ENCODE data around the gene NACC2.

The NACC2 gene

DNA sequence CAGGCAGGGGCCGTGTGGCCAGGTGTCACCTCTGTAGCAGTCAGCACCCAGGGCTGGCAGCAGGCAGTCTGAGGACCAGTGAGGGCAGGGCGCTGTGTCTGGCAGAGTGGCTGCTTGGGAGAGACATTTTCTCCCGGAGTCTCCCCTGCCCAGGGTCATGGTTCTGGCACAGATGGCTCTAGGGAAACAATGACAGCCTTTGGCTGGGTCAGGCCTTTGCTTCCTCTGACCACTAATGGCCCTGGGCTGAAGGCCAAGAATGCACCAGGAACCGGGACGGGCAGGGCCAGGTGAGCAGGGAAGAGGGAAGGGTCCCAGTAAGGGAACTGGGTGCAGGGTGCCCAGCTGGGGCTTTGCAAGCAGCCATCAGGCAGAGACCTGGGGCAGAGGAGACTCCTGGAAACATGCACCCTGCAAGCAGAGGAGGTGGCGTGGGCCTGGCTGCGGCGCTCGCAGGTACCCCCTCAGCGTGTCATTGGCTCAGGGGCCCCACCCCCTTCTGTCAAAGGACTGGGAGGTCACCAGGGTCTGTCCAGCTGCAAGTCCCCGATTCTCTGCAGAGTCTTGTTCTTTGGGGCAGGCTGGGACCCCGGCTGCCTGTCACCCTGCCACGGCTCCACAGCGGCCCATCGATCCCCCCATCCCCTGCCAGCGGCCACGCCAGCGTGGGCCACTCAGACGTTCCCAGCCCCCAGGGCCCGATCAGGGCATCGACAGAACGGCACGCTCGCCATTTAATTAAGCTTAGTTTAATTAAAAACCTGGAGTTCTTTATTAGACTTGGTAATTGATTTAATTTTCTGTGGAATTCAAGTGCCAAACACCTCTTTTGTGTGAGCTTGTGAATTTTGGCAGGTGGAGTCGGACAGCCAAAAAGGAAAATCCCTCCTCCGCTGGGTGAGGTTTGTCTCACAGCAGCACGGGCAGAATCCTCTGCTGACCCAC is 42.5 kb upstream of the NACC2 start:
- Histone ChIP-seq H3K9ac (ENCODE audit: low read depth in 1 of 2, low read length in 2 of 2) (no peak overlapping the region), H3K9me3 (ENCODE audit: control insufficient read depth in 2 of 2, low read length in 2 of 2) (no peaks in the 10 kb centered on the region), H3K27me3 (ENCODE audit: control insufficient read depth in 2 of 2, insufficient read depth in 2 of 2, low read length in 2 of 2) (peaks cover 12 to 23% of the 10 kb centered on the region in 2 donors), H3K4me3 (ENCODE audit: low read length in 2 of 2) (no peak overlapping the region), H3K36me3 (ENCODE audit: control insufficient read depth in 2 of 2, insufficient read depth in 2 of 2, low read length in 2 of 2) (no peaks in the 10 kb centered on the region), H3K4me1 (ENCODE audit: control insufficient read depth in 2 of 2, insufficient read depth in 2 of 2, low read length in 2 of 2) (peaks cover 0 to 5% of the 10 kb centered on the region in 2 donors), H3K27ac (ENCODE audit: low read depth in 2 of 2, low read length in 2 of 2) (no peak overlapping the region)

DNA sequence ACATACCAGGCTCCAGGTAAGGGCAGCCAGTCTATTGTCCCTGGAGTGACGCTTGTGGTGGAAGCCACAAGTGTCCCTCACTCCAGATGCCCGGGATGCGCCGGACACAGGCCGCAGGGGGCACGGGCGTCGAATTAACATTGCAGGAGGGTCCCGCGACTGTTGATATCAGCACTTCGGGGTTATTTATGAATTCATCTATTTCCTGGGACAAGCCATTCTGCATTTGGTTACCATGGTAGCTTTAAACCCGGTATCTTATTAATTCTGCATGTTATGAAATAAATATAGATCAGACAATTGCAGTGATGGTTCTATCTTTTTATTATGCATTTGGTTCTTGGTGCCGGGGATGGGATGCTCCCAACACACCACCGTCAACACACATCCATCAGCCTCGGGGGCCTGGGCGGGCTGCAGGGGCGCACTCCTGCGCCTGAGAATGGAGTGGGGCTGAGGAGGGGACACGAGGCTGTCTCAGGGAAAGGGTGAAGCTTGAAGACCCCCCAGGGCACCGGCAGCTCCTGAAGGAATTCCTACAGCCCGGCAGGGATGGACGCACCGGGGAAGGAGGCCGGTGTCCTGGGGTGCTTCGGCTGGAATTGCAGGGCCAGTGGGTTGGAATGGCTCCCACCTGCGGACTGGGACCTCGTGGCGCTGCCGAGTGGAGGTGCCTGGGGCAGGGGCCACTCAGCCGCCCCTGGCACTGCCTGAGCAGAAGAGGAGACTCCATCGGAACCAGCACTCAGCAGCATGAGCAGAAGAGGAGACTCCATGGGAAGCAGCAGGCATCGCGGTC is 41.2 kb upstream of the NACC2 start:
- H3K4me1 ChIP-seq (ENCODE audit: control insufficient read depth in 2 of 2, insufficient read depth in 2 of 2, low read length in 2 of 2) = peaks cover 0 to 6% of the 10 kb centered on the region in 2 donors
- no peak overlapping the region for H3K27ac ChIP-seq (ENCODE audit: low read depth in 2 of 2, low read length in 2 of 2)
- H3K36me3 ChIP-seq (ENCODE audit: control insufficient read depth in 2 of 2, insufficient read depth in 2 of 2, low read length in 2 of 2) = no peaks in the 10 kb centered on the region
- no peaks in the 10 kb centered on the region for H3K9me3 ChIP-seq (ENCODE audit: control insufficient read depth in 2 of 2, low read length in 2 of 2)
- no peak overlapping the region for H3K9ac ChIP-seq (ENCODE audit: low read depth in 1 of 2, low read length in 2 of 2)
- peaks cover 23 to 35% of the 10 kb centered on the region in 2 donors for H3K27me3 ChIP-seq (ENCODE audit: control insufficient read depth in 2 of 2, insufficient read depth in 2 of 2, low read length in 2 of 2)
- no peak overlapping the region for H3K4me3 ChIP-seq (ENCODE audit: low read length in 2 of 2)

DNA sequence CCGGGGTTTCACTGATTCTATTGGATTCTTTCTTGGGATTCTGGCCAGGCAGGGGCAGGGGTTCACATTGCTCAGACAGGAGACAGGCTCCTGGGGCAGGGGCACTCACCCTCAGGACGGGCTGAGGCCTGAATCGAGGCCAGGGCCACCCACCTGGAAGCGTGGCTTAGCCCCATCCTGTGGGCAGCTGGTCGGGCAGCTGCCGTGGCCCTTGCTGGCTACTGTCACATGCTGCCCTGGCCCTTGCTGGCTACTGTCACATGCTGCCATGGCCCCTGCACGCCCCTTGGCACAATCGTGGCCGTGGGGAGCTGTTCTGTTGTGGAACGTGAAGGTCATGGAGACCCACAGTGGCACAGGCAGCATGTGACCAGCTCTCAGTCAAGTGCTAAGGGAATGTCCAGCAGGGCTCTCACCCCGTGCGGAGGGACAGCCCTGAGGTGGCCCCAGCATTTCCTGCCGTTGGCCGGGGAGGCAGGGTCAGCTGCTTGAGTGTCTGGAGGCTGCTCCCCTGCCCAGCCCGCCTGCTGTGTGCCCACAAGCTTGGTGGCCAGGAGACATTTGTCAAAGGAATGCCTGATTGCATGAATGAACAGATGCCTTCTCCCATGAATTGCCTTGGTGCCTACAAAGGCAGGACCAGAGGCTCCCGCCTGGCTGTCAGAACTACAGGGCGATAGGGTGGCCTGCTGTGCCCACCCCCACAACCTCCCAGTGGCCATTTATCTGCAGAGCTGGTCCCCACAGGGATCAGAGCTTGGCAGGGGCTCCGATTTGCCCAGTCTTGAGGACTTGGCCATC is 40.4 kb upstream of the NACC2 start:
- Histone ChIP-seq H3K27ac (ENCODE audit: low read depth in 2 of 2, low read length in 2 of 2) (no peak overlapping the region), H3K4me3 (ENCODE audit: low read length in 2 of 2) (no peak overlapping the region), H3K9me3 (ENCODE audit: control insufficient read depth in 2 of 2, low read length in 2 of 2) (no peaks in the 10 kb centered on the region), H3K27me3 (ENCODE audit: control insufficient read depth in 2 of 2, insufficient read depth in 2 of 2, low read length in 2 of 2) (peaks cover 23 to 38% of the 10 kb centered on the region in 2 donors), H3K9ac (ENCODE audit: low read depth in 1 of 2, low read length in 2 of 2) (no peak overlapping the region), H3K4me1 (ENCODE audit: control insufficient read depth in 2 of 2, insufficient read depth in 2 of 2, low read length in 2 of 2) (peaks cover 0 to 12% of the 10 kb centered on the region in 2 donors), H3K36me3 (ENCODE audit: control insufficient read depth in 2 of 2, insufficient read depth in 2 of 2, low read length in 2 of 2) (no peaks in the 10 kb centered on the region)

DNA sequence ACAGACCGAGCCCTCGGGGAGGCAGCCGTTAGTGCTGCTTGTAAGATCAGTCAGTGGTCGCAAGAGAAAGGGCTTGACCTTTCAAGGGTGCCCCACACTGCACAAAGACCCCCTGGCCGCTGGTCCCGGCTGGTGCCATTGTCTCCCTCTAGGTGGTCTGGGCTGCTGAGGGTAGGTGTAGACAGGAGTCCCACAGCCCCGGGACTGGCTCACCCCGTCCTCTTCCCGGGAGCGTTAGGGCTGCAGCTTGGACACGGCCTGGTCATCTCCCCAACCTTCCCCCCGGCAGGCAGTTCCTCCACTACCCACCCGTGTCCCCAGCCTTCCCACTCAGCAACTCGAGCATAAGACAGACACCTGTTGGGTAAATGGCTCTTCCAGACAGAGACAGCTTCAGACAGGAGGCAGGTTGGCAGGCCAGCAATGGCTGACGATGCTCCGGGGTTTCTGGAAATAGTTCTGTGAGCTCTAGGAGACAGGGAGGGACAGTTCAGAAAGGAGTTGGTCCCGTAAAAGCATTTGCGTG is 38.9 kb upstream of the NACC2 start:
- H3K4me3 ChIP-seq (ENCODE audit: low read length in 2 of 2) = no peak overlapping the region

DNA sequence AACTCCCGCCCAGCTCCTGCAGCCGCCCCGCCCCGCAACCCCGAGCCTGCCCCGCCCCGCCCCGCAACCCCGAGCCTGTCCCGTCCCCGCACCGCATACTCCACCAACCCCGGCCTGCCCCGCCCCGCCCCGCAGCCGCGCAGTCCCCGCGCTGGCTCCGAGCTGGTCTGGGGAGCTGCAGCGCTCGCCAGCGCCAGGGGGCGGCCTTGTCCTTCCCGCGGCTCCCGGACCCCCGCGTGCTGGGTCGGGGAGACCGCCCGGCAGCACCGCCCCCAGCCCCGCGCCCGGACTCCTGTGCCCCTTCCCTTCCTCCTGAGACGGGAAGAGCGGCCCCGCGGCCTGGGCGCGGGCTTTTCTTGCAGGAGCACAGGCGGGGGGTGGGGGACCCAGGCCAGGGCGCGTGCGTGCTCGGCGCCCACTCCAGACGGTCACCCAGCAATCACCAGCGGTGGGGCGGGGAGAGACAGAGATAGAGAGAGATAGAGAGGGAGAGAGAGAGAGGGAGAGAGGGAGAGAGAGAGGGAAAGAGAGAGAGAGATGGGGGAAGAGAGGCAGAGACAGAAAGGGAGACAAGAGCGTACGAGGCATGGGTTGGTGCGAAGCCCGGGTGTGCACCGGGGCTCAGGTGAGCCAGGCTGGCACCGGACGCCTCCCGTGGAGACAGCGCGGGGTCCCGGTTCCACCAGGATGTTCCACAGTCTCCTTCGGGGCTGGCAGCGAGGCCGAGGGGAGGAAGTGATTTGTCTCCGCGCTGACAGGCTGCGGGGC is 38.3 kb upstream of the NACC2 start:
- Histone ChIP-seq H3K4me3 (ENCODE audit: low read length in 2 of 2) (peak overlapping the region in 1 of 2 donors; percentile 35), H3K36me3 (ENCODE audit: control insufficient read depth in 2 of 2, insufficient read depth in 2 of 2, low read length in 2 of 2) (no peaks in the 10 kb centered on the region), H3K27me3 (ENCODE audit: control insufficient read depth in 2 of 2, insufficient read depth in 2 of 2, low read length in 2 of 2) (peaks cover 27 to 42% of the 10 kb centered on the region in 2 donors), H3K9me3 (ENCODE audit: control insufficient read depth in 2 of 2, low read length in 2 of 2) (no peaks in the 10 kb centered on the region), H3K4me1 (ENCODE audit: control insufficient read depth in 2 of 2, insufficient read depth in 2 of 2, low read length in 2 of 2) (peaks cover 0 to 16% of the 10 kb centered on the region in 2 donors), H3K9ac (ENCODE audit: low read depth in 1 of 2, low read length in 2 of 2) (no peak overlapping the region), H3K27ac (ENCODE audit: low read depth in 2 of 2, low read length in 2 of 2) (no peak overlapping the region)

More for the DNA sequence above, 38.9 kb upstream of the NACC2 start:
- Histone ChIP-seq H3K27me3 (ENCODE audit: control insufficient read depth in 2 of 2, insufficient read depth in 2 of 2, low read length in 2 of 2) (peaks cover 27 to 42% of the 10 kb centered on the region in 2 donors), H3K27ac (ENCODE audit: low read depth in 2 of 2, low read length in 2 of 2) (no peak overlapping the region), H3K9me3 (ENCODE audit: control insufficient read depth in 2 of 2, low read length in 2 of 2) (no peaks in the 10 kb centered on the region), H3K9ac (ENCODE audit: low read depth in 1 of 2, low read length in 2 of 2) (no peak overlapping the region), H3K36me3 (ENCODE audit: control insufficient read depth in 2 of 2, insufficient read depth in 2 of 2, low read length in 2 of 2) (no peaks in the 10 kb centered on the region), H3K4me1 (ENCODE audit: control insufficient read depth in 2 of 2, insufficient read depth in 2 of 2, low read length in 2 of 2) (peaks cover 0 to 16% of the 10 kb centered on the region in 2 donors)

DNA sequence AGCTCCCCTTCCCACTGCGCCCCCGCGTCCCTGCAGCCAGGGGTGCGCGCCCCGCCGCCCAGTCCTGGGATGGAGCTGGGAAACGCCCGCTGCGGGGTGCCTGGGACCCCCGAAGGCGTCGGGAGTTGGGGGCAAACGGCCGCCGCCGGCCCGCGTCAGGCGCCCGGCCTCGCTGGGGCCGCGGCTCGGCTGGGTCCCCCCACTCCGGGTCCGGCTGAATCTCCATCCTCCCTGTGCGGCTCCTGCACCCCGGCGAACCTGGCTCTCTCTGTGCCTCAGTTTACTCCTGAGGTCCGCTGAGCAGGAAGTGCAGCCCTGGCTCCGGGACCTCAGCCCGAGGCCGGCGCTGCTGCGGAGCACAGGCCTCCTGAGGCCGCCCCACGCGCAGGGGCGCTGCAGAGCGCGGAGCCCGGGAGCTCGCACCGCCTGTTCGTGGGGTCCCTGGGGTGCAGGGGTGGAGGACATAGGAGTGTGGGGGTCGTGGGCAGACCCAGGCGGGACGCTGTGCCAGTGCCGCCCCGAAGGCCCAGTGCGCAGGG is 37.5 kb upstream of the NACC2 start:
- Histone ChIP-seq H3K27ac (ENCODE audit: low read depth in 2 of 2, low read length in 2 of 2) (no peak overlapping the region), H3K9ac (ENCODE audit: low read depth in 1 of 2, low read length in 2 of 2) (no peak overlapping the region), H3K4me3 (ENCODE audit: low read length in 2 of 2) (no peak overlapping the region), H3K9me3 (ENCODE audit: control insufficient read depth in 2 of 2, low read length in 2 of 2) (no peaks in the 10 kb centered on the region), H3K4me1 (ENCODE audit: control insufficient read depth in 2 of 2, insufficient read depth in 2 of 2, low read length in 2 of 2) (peaks cover 0 to 16% of the 10 kb centered on the region in 2 donors), H3K36me3 (ENCODE audit: control insufficient read depth in 2 of 2, insufficient read depth in 2 of 2, low read length in 2 of 2) (no peaks in the 10 kb centered on the region), H3K27me3 (ENCODE audit: control insufficient read depth in 2 of 2, insufficient read depth in 2 of 2, low read length in 2 of 2) (peaks cover 27 to 44% of the 10 kb centered on the region in 2 donors)

DNA sequence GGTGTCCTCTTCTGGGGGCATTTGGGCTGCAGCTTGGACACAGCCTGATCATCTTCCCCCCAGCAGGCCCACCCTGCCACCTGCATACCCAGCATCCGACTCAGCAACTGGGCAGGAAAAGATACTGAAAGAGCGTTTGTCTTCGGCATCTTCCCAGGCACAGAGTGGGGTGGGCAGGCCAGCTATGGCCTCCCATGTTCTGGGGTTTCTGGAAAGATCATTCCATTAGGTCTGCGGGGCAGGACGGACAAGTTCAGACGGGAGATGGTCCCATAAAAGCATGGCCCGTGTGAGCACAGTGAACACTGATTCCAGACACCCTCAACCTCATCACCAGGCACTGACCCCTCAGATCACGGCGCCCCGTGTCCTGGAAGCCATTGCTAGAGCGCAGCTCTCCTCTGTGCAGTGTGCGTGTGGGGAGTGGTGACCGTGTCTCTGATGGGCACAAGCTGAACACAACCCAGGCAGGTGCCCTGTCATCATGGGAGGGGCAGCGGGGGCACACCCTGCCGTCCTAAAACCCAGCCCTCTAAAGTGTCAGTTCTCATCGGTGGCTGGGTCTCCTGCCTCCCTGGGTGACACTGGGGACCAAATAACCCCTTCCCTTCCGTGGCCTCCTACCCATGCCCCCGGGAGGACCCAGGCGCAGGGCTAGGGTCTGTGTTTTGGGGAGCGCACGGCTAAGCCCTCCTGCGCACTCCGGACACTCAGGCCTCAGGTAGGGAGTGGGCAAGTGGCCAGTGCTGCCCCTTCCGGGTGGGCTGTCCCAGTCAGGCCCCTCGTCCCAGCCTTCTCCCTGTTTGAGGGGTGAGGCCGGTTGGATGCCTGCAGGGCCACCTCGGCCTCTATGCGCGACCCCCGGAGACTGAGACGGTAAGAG is 36.8 kb upstream of the NACC2 start:
- Histone ChIP-seq H3K9ac (ENCODE audit: low read depth in 1 of 2, low read length in 2 of 2) (no peak overlapping the region), H3K4me3 (ENCODE audit: low read length in 2 of 2) (no peak overlapping the region), H3K27me3 (ENCODE audit: control insufficient read depth in 2 of 2, insufficient read depth in 2 of 2, low read length in 2 of 2) (peaks cover 29 to 45% of the 10 kb centered on the region in 2 donors), H3K4me1 (ENCODE audit: control insufficient read depth in 2 of 2, insufficient read depth in 2 of 2, low read length in 2 of 2) (peaks cover 0 to 16% of the 10 kb centered on the region in 2 donors), H3K27ac (ENCODE audit: low read depth in 2 of 2, low read length in 2 of 2) (no peak overlapping the region), H3K36me3 (ENCODE audit: control insufficient read depth in 2 of 2, insufficient read depth in 2 of 2, low read length in 2 of 2) (no peaks in the 10 kb centered on the region), H3K9me3 (ENCODE audit: control insufficient read depth in 2 of 2, low read length in 2 of 2) (no peaks in the 10 kb centered on the region)

DNA sequence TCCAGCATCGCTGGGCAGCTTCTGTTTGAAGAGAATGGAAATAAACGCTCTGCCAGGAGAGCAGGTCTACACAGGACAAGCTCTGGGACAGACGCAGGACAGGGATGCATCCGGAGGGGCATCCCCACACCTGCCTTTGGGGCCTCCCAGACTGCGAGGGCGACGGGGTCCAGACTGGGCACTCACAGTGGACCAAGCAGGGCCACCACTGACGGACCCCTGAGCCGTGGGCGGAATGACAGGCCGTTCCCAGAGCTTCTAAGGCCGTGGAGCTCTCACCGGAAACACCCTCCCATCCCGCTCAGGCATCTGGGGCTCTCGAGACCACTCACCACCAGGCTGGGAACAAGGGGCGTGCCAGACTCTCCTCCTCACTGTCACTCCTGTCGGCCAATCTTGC is 34.1 kb upstream of the NACC2 start:
- Histone ChIP-seq H3K4me1 (ENCODE audit: control insufficient read depth in 2 of 2, insufficient read depth in 2 of 2, low read length in 2 of 2) (peaks cover 0 to 16% of the 10 kb centered on the region in 2 donors), H3K9me3 (ENCODE audit: control insufficient read depth in 2 of 2, low read length in 2 of 2) (no peaks in the 10 kb centered on the region), H3K36me3 (ENCODE audit: control insufficient read depth in 2 of 2, insufficient read depth in 2 of 2, low read length in 2 of 2) (no peaks in the 10 kb centered on the region), H3K9ac (ENCODE audit: low read depth in 1 of 2, low read length in 2 of 2) (no peak overlapping the region), H3K4me3 (ENCODE audit: low read length in 2 of 2) (no peak overlapping the region), H3K27me3 (ENCODE audit: control insufficient read depth in 2 of 2, insufficient read depth in 2 of 2, low read length in 2 of 2) (peaks cover 24 to 36% of the 10 kb centered on the region in 2 donors), H3K27ac (ENCODE audit: low read depth in 2 of 2, low read length in 2 of 2) (no peak overlapping the region)
